GM18498 (cell line): ENCODE results near the gene CIB1.
"Not testable (repeated sequence)": the region's sequence is repeated elsewhere in the genome, so short reads cannot be mapped to it uniquely, and the experiment has no call there.

Experiments
- ATAC-seq: cut with Tn5 transposase; IDR thresholded peaks from one replicate; pipeline ENCODE4 v1.9.1; 2021; ENCODE audit warnings: mild to moderate bottlenecking, moderate library complexity; ENCODE audit not compliant: unreplicated experiment

Gene CIB1

GRCh38 chr15:90233387-90234095, at the start of gene CIB1:
Gene CIB1, minus strand, starts transcription at chr15:90233941. Its CDS starts 56 bp downstream, at chr15:90233885.
- ATAC-seq: peak; percentile 87

- ATAC-seq: not testable (repeated sequence)
Measured at GRCh38 chr15:90281637-90282036, 47.9 kb upstream of the CIB1 start.

GRCh38 chr15:90280743-90281142, 47.0 kb upstream of the CIB1 start:
- ATAC-seq: not testable (repeated sequence)

GRCh38 chr15:90278467-90278866, 44.7 kb upstream of the CIB1 start:
- ATAC-seq: not testable (repeated sequence)

- ATAC-seq: no peak
Measured at GRCh38 chr15:90271459-90272166, 37.9 kb upstream of the CIB1 start.

GRCh38 chr15:90270502-90271150, 36.9 kb upstream of the CIB1 start:
- ATAC-seq: no peak

- ATAC-seq: no peak
Measured at GRCh38 chr15:90268415-90268814, 34.7 kb upstream of the CIB1 start.

- no peak for ATAC-seq
Measured at GRCh38 chr15:90266485-90266884, 32.7 kb upstream of the CIB1 start.

GRCh38 chr15:90266061-90266431, 32.3 kb upstream of the CIB1 start:
- ATAC-seq: peak; percentile 28

GRCh38 chr15:90265271-90266060, 31.7 kb upstream of the CIB1 start, which contains the start of gene NGRN:
Gene NGRN, plus strand, starts transcription at chr15:90265672. Its CDS starts 41 bp downstream, at chr15:90265713.
- ATAC-seq: peak; percentile 90

- no peak for ATAC-seq
Measured at GRCh38 chr15:90264671-90265070, 30.9 kb upstream of the CIB1 start.

- ATAC-seq: no peak
Measured at GRCh38 chr15:90262426-90262825, 28.7 kb upstream of the CIB1 start.

GRCh38 chr15:90261811-90262210, 28.1 kb upstream of the CIB1 start:
- ATAC-seq: no peak

GRCh38 chr15:90260731-90261130, 27.0 kb upstream of the CIB1 start:
- not testable (repeated sequence) for ATAC-seq

- ATAC-seq: peak; percentile 83
Measured at GRCh38 chr15:90259524-90259923, 25.8 kb upstream of the CIB1 start.

- ATAC-seq: no peak
Measured at GRCh38 chr15:90257776-90258175, 24.0 kb upstream of the CIB1 start.

GRCh38 chr15:90249203-90249863, 15.6 kb upstream of the CIB1 start, which contains the start of gene TTLL13:
Gene TTLL13, plus strand, starts transcription at chr15:90249556. Its CDS starts 1,075 bp downstream, at chr15:90250631.
- ATAC-seq: no peak

GRCh38 chr15:90248789-90249202, 15.1 kb upstream of the CIB1 start:
- no peak for ATAC-seq

GRCh38 chr15:90243943-90244639, 10.3 kb upstream of the CIB1 start:
- no peak for ATAC-seq
